Measurements from ENCODE around the gene ATP10D.

GRCh38 chr4:47598320-47598719 is 113.2 kb downstream of the ATP10D start:
- TF ChIP-seq, protein P1, sequence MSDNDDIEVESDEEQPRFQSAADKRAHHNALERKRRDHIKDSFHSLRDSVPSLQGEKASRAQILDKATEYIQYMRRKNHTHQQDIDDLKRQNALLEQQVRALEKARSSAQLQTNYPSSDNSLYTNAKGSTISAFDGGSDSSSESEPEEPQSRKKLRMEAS (IDR thresholded peaks at IDR 0.05; ENCODE audit: low read depth), result no peak
- TF ChIP-seq CTCF (IDR thresholded peaks at IDR 0.05), result no peak
- TF ChIP-seq MEF2A (IDR thresholded peaks at IDR 0.05; ENCODE audit: borderline replicate concordance, low read depth), result no peak
- TF ChIP-seq TAF1 (IDR thresholded peaks at IDR 0.05; ENCODE audit: borderline replicate concordance, low read depth, low read length), result no peak
- TF ChIP-seq NFIC (IDR thresholded peaks at IDR 0.05; ENCODE audit: borderline replicate concordance), result peak; percentile 55
- no peak for TF ChIP-seq NRF1 (IDR thresholded peaks at IDR 0.05; ENCODE audit: low read depth, low read length)
- no peak for TF ChIP-seq JUND (IDR thresholded peaks at IDR 0.05)
- no peak for TF ChIP-seq FOXJ3 (CRISPR knock-in tag; IDR thresholded peaks at IDR 0.05)
